Trophoblast cell (in vitro differentiated cells and primary cell): ENCODE data around the gene SUN1.

Experiments used
- DNase-seq, 2 donors: peaks; one replicate each; pipeline ENCODE4 v3.0.0-alpha.2; 2016
- H2AFZ ChIP-seq: 2 replicates; pipeline ENCODE4 v1.6.1; 2013; ENCODE audit warnings: low read length, moderate library complexity, mild to moderate bottlenecking; ENCODE audit not compliant: insufficient read depth, poor library complexity
- H2AK5ac ChIP-seq: 2 replicates; pipeline ENCODE4 v1.6.1; 2013; ENCODE audit warnings: mild to moderate bottlenecking, low read length
- H2BK120ac ChIP-seq: 2 replicates; pipeline ENCODE4 v1.6.1; 2013; ENCODE audit warnings: low read length, mild to moderate bottlenecking, moderate library complexity; ENCODE audit not compliant: insufficient read depth, poor library complexity
- H2BK12ac ChIP-seq: 2 replicates; pipeline ENCODE4 v1.6.1; 2013; ENCODE audit warnings: mild to moderate bottlenecking, low read length, moderate library complexity
- H2BK5ac ChIP-seq: 2 replicates; pipeline ENCODE4 v1.6.1; 2013; ENCODE audit warnings: low read length, low read depth, moderate library complexity, mild to moderate bottlenecking; ENCODE audit not compliant: poor library complexity
- H3K14ac ChIP-seq: 2 replicates; pipeline ENCODE4 v1.6.1; 2013; ENCODE audit warnings: mild to moderate bottlenecking, low read length
- H3K18ac ChIP-seq: 2 replicates; pipeline ENCODE4 v1.6.1; 2013; ENCODE audit warnings: mild to moderate bottlenecking, low read length
- H3K23ac ChIP-seq: 2 replicates; pipeline ENCODE4 v1.6.1; 2013; ENCODE audit warnings: low read length
- H3K27ac ChIP-seq: 2 replicates; pipeline ENCODE4 v1.5.1; 2013; ENCODE audit warnings: low read depth, mild to moderate bottlenecking, inconsistent platforms, low read length, moderate library complexity
- H3K27me3 ChIP-seq: 2 replicates; pipeline ENCODE4 v1.6.1; 2013; ENCODE audit warnings: inconsistent platforms, mild to moderate bottlenecking, low read length, moderate library complexity; ENCODE audit not compliant: insufficient read depth
- H3K36me3 ChIP-seq, 2 experiments: 1 replicate in 1 of 2; 2 replicates in 1 of 2; pipeline ENCODE4 v1.6.1; 2013; ENCODE audit warnings: low read length in 2 of 2, mild to moderate bottlenecking in 2 of 2, moderate library complexity in 1 of 2; ENCODE audit not compliant: insufficient read depth in 2 of 2, control insufficient read depth in 1 of 2
- H3K4ac ChIP-seq: 2 replicates; pipeline ENCODE4 v1.6.1; 2013; ENCODE audit warnings: low read depth, mild to moderate bottlenecking, low read length, moderate library complexity
- H3K4me1 ChIP-seq, 2 experiments: 1 replicate in 1 of 2; 2 replicates in 1 of 2; pipeline ENCODE4 v1.6.1; 2013; ENCODE audit warnings: low read length in 2 of 2, mild to moderate bottlenecking in 2 of 2, moderate library complexity in 1 of 2; ENCODE audit not compliant: insufficient read depth in 2 of 2, control insufficient read depth in 1 of 2
- H3K4me2 ChIP-seq: 2 replicates; pipeline ENCODE4 v1.6.1; 2013; ENCODE audit warnings: inconsistent platforms, mild to moderate bottlenecking, low read length, moderate library complexity
- H3K4me3 ChIP-seq: 2 replicates; pipeline ENCODE4 v1.5.1; 2013; ENCODE audit warnings: mild to moderate bottlenecking, low read depth, low read length, inconsistent platforms
- H3K79me1 ChIP-seq: one replicate; pipeline ENCODE4 v1.6.1; 2013; ENCODE audit warnings: low read length
- H3K79me2 ChIP-seq: 2 replicates; pipeline ENCODE4 v1.6.1; 2013; ENCODE audit warnings: low read length, mild to moderate bottlenecking; ENCODE audit not compliant: control insufficient read depth, insufficient read depth, poor library complexity
- H3K9ac ChIP-seq: 2 replicates; pipeline ENCODE4 v1.6.1; 2013; ENCODE audit warnings: mild to moderate bottlenecking, low read length
- H3K9me3 ChIP-seq: 2 replicates; pipeline ENCODE4 v1.6.1; 2013; ENCODE audit warnings: low read depth, mild to moderate bottlenecking, control low read depth, inconsistent platforms, low read length; ENCODE audit not compliant: insufficient read depth
- H4K12ac ChIP-seq: 2 replicates; pipeline ENCODE4 v1.6.1; 2013; ENCODE audit warnings: low read depth, mild to moderate bottlenecking, low read length, moderate library complexity
- H4K8ac ChIP-seq: 2 replicates; pipeline ENCODE4 v1.6.1; 2013; ENCODE audit warnings: low read depth, mild to moderate bottlenecking, low read length, moderate library complexity
- H4K91ac ChIP-seq: one replicate; pipeline ENCODE4 v1.6.1; 2013; ENCODE audit warnings: low read depth, mild to moderate bottlenecking, low read length, moderate library complexity
- WGBS: extraction: QIAGEN DNeasy Blood & Tissue Kit; methylation state at CpG from one replicate; pipeline ENCODE4 v1.1.7; 2013; ENCODE audit warnings: missing lambda C conversion rate; ENCODE audit not compliant: insufficient read length, insufficient coverage; ENCODE audit errors: extremely low coverage; 5-methylcytosine and 5-hydroxymethylcytosine counted together

The SUN1 gene

DNA sequence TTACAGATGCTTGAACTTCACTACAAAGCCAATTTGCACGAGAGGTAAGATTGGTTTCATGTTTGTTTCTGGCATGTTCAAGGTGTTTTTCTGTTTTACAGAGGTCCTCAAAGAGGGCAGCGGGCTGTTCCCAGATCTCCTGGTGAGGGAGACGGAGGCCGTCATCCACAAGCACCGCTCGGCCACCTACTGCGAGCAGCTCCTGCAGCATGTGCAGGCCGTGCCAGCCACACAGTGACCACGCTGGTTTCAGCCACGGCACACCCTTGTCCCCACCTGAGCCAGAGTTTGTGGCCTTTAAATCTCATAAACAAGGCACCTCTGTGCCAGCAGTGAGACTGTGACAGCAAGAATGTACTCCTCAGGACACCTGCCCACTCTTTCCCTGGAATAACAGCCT is 46.9 kb upstream of the SUN1 start:
- Histone ChIP-seq H3K23ac (no peak overlapping the region), H3K79me1 (no peaks in the 10 kb centered on the region), H2AK5ac (no peak overlapping the region), H3K4ac (no peak overlapping the region), H3K79me2 (no peaks in the 10 kb centered on the region), H4K8ac (no peak overlapping the region), H3K9me3 (peaks cover 4% of the 10 kb centered on the region), H3K14ac (no peak overlapping the region), H4K91ac (no peak overlapping the region), H3K4me1 (no peaks in the 10 kb centered on the region), H3K4me3 (no peak overlapping the region), H3K4me2 (no peak overlapping the region), H2BK120ac (no peak overlapping the region), H3K27me3 (no peaks in the 10 kb centered on the region), H3K18ac (no peak overlapping the region), H2AFZ (no peak overlapping the region), H2BK12ac (no peak overlapping the region), H3K36me3 (peaks cover 33 to 37% of the 10 kb centered on the region in 2 experiments), H3K9ac (no peak overlapping the region), H3K27ac (no peak overlapping the region), H4K12ac (no peak overlapping the region), H2BK5ac (no peak overlapping the region)
- WGBS = no CpG with 5 or more reads among the region's 10 CpGs
- no peak for DNase-seq

DNA sequence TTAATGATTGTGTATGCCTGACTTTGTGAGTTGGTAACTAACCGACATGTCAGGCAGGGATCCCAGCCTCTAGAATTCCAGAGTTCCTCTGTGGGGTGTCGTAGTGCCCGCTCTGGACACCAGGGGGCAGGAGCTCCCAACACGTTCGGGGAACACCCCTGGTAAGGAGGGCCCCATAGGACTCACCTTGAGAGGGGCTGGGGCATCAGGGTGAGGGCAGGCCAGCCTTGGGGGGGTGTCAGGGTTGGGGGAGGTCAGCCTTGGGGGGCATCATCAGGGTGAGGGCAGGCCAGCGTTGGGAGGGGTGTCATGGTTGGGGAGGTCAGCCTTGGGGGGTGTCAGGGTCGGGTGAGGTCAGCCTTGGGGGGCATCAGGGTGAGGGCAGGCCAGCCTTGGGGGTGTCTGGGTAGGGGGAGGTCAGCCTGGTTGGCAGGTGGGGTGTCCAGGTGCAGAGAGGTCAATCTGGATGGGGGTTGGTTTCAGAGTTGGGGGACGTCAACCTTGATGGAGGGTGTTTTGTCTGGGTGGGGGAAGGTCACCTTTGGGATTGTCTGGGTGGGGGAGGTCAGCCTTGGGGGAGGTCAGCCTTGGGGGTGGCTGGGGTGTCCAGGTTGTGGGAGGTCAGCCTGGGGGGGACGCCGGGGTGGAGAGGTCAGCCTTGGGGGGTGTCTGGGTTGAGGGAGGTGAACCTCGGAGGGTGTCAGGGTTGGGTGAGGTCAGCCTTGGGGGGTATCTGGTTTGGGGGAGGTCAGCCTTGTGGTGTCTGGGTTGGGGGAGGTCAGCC is 45.6 kb upstream of the SUN1 start:
- H3K79me2 ChIP-seq = no peaks in the 10 kb centered on the region
- H4K91ac ChIP-seq = no peak overlapping the region
- WGBS = no CpG with 5 or more reads among the region's 11 CpGs
- DNase-seq = peak; percentile 25 to 69
- no peak overlapping the region for H3K4ac ChIP-seq
- no peak overlapping the region for H2AK5ac ChIP-seq
- H3K36me3 ChIP-seq = peaks cover 33 to 34% of the 10 kb centered on the region in 2 experiments
- no peak overlapping the region for H3K4me2 ChIP-seq
- H2BK12ac ChIP-seq = no peak overlapping the region
- no peaks in the 10 kb centered on the region for H3K27me3 ChIP-seq
- H2AFZ ChIP-seq = no peak overlapping the region
- H3K4me3 ChIP-seq = no peak overlapping the region
- H3K18ac ChIP-seq = no peak overlapping the region
- H2BK120ac ChIP-seq = no peak overlapping the region
- no peak overlapping the region for H4K8ac ChIP-seq
- no peak overlapping the region for H3K23ac ChIP-seq
- H3K14ac ChIP-seq = no peak overlapping the region
- H4K12ac ChIP-seq = no peak overlapping the region
- H3K27ac ChIP-seq = no peak overlapping the region
- peaks cover 3% of the 10 kb centered on the region for H3K9me3 ChIP-seq
- H3K4me1 ChIP-seq = no peaks in the 10 kb centered on the region
- H2BK5ac ChIP-seq = no peak overlapping the region
- H3K79me1 ChIP-seq = no peaks in the 10 kb centered on the region
- no peak overlapping the region for H3K9ac ChIP-seq

DNA sequence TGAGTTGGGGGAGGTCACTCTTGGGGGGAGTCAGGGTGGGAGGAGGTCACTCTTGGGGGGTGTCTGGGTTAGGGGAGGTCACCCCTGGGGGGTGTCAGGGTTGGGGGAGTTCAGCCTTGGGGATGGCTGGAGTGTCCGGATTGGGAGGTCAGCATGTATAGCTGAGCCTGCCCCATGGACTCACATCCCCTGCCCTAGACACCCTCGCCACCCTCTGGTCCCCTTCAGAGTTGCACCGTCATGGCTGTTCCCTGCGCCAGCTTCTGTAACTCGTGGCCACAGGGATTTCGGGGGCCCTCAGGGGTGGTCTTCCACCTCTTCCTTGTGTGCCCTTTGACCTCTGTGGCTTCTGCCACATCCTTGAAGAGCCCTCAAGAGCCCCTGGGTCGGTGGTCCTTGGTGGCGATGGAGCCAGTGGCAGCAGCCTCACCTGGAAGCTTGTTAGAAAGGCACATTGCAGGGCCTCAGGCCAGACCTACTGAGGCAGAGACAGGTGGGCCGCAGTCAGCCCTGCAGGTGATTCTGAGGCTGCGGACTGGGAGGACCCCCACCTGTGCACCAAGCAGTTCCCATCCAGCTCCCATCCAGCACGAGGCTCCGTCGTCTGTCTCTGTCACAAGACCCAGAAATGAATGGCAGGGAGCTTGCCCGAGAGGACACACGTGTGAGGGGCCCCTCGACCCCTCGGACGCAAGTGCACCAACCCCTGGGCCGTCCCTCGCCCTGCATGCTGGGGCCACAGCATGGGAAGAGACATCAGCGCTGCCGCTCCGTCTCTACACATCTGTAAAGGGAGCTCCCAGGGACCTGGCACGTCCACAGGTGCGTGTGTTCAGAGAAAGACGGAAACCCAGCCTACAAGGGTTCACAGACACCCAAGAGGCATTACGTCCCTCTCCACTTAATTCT is 44.7 kb upstream of the SUN1 start:
- Histone ChIP-seq H3K23ac (no peak overlapping the region), H3K4me2 (no peak overlapping the region), H3K4me3 (no peak overlapping the region), H3K14ac (no peak overlapping the region), H3K79me1 (no peaks in the 10 kb centered on the region), H3K4me1 (no peaks in the 10 kb centered on the region), H4K12ac (no peak overlapping the region), H2BK120ac (no peak overlapping the region), H4K8ac (no peak overlapping the region), H3K9ac (no peak overlapping the region), H3K4ac (no peak overlapping the region), H2BK12ac (no peak overlapping the region), H2BK5ac (no peak overlapping the region), H3K36me3 (peaks cover 27 to 28% of the 10 kb centered on the region in 2 experiments), H4K91ac (no peak overlapping the region), H3K79me2 (no peaks in the 10 kb centered on the region), H3K9me3 (peaks cover 3% of the 10 kb centered on the region), H2AFZ (no peak overlapping the region), H3K18ac (no peak overlapping the region), H2AK5ac (no peak overlapping the region), H3K27me3 (no peaks in the 10 kb centered on the region), H3K27ac (no peak overlapping the region)
- no CpG with 5 or more reads among the region's 27 CpGs for WGBS
- DNase-seq = no peak

- Histone ChIP-seq H3K9ac (no peak overlapping the region), H3K14ac (no peak overlapping the region), H3K27me3 (no peaks in the 10 kb centered on the region), H4K12ac (no peak overlapping the region), H3K36me3 (peaks cover 3 to 6% of the 10 kb centered on the region in 2 experiments), H2BK5ac (no peak overlapping the region), H2AFZ (no peak overlapping the region), H4K91ac (no peak overlapping the region), H3K23ac (no peak overlapping the region), H3K4me3 (no peak overlapping the region), H3K9me3 (peaks cover 3% of the 10 kb centered on the region), H3K27ac (no peak overlapping the region), H4K8ac (no peak overlapping the region), H3K18ac (no peak overlapping the region), H3K4ac (no peak overlapping the region), H3K79me2 (no peaks in the 10 kb centered on the region), H3K4me1 (no peaks in the 10 kb centered on the region), H2AK5ac (no peak overlapping the region), H2BK12ac (no peak overlapping the region), H3K79me1 (no peaks in the 10 kb centered on the region), H2BK120ac (no peak overlapping the region), H3K4me2 (no peak overlapping the region)
- DNase-seq = no peak
- no CpG with 5 or more reads among the region's 5 CpGs for whole genome bisulfite sequencing
Measured at GRCh38 chr7:791519-791918, 40.8 kb upstream of the SUN1 start.
